Astrocyte of the spinal cord (primary cell): Measurements from ENCODE around the gene EXOSC6.
"Not testable (repeated sequence)": the region's sequence is repeated elsewhere in the genome, so short reads cannot be mapped to it uniquely, and the experiment has no call there.

Experiments used
- DNase-seq: peaks from one replicate; pipeline ENCODE4 v3.0.0; 2011; ENCODE audit warnings: low read depth, low spot score
- H3K4me3 ChIP-seq: 2 replicates; pipeline ENCODE4 v1.5.1; 2011; ENCODE audit warnings: low read depth, mild to moderate bottlenecking, low read length, moderate library complexity
- in situ Hi-C: cut with HindIII; loops from 2 replicates; pipeline ENCODE4 v1.10.0; 2017; ENCODE audit warnings: low sequenced_read_pairs
- TF ChIP-seq, protein P1 (sequence below): IDR thresholded peaks from 2 replicates; pipeline ENCODE4 v1.5.1; 2012; ENCODE audit warnings: low read depth, mild to moderate bottlenecking, low read length, inconsistent platforms

The EXOSC6 gene

GRCh38 chr16:70254965-70255286 lies 3.2 kb upstream of the EXOSC6 start:
- no peak for DNase-seq
- TF ChIP-seq, protein P1, sequence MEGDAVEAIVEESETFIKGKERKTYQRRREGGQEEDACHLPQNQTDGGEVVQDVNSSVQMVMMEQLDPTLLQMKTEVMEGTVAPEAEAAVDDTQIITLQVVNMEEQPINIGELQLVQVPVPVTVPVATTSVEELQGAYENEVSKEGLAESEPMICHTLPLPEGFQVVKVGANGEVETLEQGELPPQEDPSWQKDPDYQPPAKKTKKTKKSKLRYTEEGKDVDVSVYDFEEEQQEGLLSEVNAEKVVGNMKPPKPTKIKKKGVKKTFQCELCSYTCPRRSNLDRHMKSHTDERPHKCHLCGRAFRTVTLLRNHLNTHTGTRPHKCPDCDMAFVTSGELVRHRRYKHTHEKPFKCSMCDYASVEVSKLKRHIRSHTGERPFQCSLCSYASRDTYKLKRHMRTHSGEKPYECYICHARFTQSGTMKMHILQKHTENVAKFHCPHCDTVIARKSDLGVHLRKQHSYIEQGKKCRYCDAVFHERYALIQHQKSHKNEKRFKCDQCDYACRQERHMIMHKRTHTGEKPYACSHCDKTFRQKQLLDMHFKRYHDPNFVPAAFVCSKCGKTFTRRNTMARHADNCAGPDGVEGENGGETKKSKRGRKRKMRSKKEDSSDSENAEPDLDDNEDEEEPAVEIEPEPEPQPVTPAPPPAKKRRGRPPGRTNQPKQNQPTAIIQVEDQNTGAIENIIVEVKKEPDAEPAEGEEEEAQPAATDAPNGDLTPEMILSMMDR: no peak
- in situ Hi-C loops: no loop called here
- no peak overlapping the region for H3K4me3 ChIP-seq

DNA sequence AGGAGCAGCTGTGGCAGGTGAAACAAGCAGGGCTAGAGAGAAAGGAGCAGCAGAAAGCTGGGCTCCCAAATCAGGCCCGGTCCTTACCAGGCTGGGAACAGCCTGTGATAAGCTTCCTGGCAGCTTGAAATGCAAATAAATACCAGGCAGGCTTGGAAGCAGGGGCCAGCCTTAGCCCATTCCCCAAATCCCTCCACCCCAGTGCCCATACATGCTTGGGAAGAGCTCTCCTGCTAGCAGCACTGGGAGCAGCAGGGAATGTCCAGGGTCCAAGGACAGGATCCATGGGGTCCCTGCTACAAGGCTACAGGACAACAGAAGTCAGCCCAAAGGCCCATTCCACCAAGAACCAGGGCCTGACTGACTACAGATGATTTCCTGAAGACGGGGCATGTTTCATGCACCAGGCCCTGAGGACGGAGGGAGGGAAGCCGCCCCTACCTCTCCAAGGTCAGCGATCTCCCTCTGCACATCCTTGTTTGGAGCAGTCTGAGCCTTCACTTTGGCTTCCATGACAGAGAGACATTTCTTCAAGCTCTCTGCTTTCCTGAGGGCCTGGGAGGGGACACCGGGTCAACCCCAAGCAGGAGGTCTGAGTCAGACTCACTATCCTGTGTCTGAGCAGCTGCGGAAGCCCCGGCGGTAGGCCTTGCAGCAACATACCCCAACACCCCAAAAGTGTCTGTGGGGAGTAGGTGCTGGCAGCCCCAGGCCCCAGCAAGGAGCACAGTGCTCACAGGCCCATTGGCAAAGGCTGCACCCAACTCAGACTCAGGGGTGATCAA lies 2.6 kb upstream of the EXOSC6 start:
- peak; percentile 18 for DNase-seq
- in situ Hi-C loops: no loop called here
- no peak overlapping the region for H3K4me3 ChIP-seq
- TF ChIP-seq, protein P1: no peak

DNA sequence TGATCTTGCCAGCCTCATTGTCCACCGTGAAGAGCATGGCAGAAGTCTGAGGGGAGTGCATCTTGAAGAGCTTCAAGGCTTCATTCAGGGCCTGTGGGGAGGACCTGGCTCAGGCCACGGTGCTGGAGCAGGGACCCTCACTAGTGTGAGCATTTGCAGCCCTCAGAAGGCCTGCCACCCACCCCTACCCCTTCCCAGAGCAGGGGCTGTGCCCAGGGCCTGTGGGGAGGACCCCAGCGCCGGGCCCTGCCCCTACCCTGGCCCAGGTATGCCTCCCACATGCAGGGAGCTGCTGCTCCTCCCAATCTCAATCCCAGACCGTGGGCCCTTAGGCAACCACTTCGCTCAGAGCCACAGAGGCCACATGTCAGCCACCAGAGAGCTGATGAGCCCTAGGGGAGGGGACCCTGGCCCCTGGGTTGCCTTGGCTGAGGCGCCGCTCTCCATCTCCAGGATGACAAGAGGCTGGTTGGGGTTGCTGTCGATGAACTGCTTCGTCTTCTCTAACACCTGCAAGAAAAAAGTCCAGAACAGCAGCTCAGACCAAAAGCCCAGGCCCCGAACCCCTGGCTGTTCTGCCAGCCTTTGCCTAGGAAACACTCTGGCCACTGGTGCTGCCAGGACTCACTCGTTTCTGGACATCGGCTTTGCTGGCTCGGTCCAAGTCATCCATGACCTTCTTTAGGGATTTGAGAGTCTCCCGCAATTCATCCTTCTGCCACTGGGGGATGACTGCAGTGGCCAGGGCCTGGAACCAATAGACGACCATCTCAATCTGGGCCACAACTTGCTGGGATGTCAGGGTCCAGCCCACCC lies 1.8 kb upstream of the EXOSC6 start:
- in situ Hi-C loops: no loop called here
- no peak overlapping the region for H3K4me3 ChIP-seq
- DNase-seq: peak; percentile 41
- TF ChIP-seq, protein P1: peak; percentile 76

DNA sequence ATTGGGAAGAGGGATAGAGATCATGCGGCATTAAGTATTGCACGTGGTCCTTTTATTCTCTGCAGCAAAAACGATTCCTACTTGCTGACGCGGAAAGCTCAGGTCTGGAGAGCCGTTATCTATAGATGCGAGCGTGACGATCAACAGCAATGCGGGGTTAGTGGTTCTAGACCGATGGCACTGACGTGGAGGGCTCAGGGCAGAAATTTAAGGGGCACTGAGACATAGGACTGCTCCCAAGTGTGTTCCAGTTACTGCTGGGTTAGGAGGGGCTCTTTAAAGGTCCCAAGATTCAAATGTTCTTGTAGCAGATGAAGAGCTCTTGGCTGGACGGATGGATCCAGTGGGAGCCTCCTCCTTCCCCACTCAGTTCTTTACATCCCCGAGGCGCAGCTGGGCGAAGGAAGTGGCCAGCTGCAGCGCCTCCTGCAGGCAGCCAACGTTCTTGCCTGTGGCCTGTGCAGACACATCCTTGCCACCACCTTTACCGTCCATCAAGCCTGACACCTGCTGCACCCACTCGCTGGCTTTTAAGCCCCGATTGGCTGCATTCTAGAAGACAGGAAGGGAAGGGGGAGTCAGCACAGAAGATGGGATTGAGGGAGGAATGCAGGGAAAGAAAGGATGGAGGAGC lies 732 bp upstream of the EXOSC6 start:
- H3K4me3 ChIP-seq: no peak overlapping the region
- in situ Hi-C loops: no loop called here
- DNase-seq: no peak
- TF ChIP-seq, protein P1: peak; percentile 60

- peak; percentile 48 for DNase-seq
- TF ChIP-seq, protein P1: peak; percentile 2
- in situ Hi-C loops: no loop called here
- peak overlapping the region; percentile 48 for H3K4me3 ChIP-seq
Measured at GRCh38 chr16:70250748-70251628, 752 bp downstream of the EXOSC6 start.

DNA sequence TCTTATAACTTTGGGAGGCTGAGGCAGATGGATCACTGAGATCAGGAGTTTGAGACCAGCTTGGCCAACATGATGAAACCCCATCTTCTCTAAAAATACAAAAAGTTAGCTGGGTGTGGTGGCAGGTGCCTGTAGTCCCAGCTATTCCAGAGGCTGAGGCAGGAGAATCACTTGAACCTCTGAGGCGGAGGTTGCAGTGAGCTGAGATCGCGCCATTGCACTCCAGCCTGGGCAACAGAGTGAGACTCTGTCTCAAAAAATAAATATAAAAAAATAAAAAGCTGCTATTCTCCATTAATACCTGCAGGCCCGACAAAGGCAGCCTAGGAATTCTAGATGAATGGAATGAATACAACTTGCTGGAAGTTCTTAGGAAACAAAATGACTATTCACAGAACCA lies 2.0 kb downstream of the EXOSC6 start:
- in situ Hi-C loops, H3K4me3 ChIP-seq: not testable (repeated sequence)

DNA sequence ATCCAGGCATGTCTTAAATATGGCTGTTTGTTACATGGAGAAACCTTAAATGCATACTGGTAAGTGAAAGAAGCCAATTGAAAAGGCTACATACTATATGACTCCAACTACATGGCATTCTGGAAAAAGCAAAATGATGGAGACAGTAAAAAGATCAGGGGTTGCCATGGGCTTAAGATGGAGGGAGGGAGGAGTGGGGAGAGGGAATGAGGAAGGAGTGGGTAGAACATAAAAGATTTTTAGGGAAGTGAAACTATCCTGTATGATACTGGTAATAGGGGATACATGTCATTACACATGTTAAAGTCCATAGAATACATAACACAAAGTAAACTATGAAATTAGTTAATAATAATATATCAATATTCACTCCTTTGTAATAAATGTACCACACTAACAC lies 13.0 kb downstream of the EXOSC6 start:
- DNase-seq, H3K4me3 ChIP-seq, in situ Hi-C loops: not testable (repeated sequence)

More for the DNA sequence above, 2.0 kb downstream of the EXOSC6 start:
- not testable (repeated sequence) for DNase-seq

- in situ Hi-C loops, H3K4me3 ChIP-seq, DNase-seq: not testable (repeated sequence)
Measured at GRCh38 chr16:70231831-70232230, 19.9 kb downstream of the EXOSC6 start.

DNA sequence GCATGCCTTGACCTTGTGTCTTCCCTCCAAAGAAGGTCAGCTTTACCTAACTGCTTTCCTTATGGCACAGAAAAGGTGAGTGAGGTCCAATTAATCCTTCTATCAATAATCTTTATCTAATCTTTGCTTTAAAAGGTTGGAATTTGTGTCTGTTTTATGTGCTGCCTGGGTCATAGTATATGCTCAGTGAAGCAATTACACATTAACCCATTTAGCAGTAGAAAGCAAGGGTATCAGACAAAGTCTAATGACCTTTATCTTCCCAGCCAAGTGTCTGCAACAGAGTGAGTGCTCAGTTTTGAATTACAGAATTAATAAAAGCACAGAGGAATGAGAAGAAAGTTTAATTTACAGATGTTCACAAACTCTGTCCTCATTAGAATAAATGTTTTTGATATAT lies 25.7 kb downstream of the EXOSC6 start:
- DNase-seq, in situ Hi-C loops, H3K4me3 ChIP-seq: not testable (repeated sequence)

GRCh38 chr16:70225430-70225829 lies 26.3 kb downstream of the EXOSC6 start:
- DNase-seq, in situ Hi-C loops, H3K4me3 ChIP-seq: not testable (repeated sequence)
